HL-60/S4 treated with phorbol 12-myristate 13-acetate at 8.2 ng/mL for 4 days and 3 days (cell line): Measurements from ENCODE around the gene AFF1.
"Not testable (repeated sequence)": the region's sequence is repeated elsewhere in the genome, so short reads cannot be mapped to it uniquely, and the experiment has no call there.

Source experiments
- in situ Hi-C: fragments of 300-500 bp; cut with MboI; formaldehyde crosslinking; loops from 2 replicates; pipeline ENCODE4 v1.15.0; 2022; ENCODE audit warnings: low sequenced_read_pairs

The AFF1 gene

DNA sequence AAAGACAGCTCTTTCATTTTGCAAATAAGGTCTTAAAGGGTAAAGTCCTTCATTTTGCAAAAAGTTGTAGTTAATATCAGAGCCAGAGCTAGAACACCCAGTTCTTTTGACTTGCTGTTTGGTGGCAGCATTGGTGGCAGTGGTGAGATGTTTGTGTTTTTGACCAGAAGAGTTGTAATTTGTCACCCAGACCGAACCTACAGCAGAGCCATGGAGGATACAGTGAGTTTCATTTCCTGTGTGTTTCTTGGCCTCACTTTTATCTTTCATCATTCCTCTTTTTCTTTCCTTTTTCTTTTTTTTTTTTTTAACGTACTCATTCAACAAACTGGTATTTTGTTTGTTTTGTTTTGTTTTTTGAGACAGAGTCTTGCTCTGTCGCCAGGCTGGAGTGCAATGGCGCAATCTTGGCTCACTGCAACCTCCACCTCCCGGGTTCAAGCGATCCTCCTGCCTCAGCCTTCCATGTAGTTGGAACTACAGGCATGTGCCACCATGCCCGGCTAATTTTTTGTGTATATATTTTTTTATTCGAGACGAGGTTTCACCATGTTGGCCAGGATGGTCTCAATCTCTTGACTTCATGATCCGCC is 116.4 kb downstream of the AFF1 start:
- in situ Hi-C loops: no loop called here

DNA sequence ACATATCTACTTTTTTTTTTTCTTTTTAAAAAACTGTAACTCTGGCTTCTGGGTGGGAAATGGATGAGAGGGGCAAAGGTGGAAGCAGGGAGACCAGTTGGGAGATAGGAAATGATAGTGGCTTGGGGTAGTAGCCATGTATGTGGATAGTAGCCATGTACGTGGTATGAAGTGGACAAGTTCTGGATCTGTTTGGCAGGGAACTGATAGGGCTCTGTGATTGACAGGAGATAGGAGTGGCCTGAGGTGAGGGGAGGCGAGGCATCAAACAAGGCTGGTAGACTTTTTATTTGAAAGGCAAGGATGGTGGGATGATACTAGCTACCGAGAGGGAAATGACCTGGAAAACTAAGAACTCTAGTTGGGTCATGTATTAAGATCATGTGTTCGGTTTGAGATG is 117.8 kb downstream of the AFF1 start:
- in situ Hi-C loops: no loop called here

DNA sequence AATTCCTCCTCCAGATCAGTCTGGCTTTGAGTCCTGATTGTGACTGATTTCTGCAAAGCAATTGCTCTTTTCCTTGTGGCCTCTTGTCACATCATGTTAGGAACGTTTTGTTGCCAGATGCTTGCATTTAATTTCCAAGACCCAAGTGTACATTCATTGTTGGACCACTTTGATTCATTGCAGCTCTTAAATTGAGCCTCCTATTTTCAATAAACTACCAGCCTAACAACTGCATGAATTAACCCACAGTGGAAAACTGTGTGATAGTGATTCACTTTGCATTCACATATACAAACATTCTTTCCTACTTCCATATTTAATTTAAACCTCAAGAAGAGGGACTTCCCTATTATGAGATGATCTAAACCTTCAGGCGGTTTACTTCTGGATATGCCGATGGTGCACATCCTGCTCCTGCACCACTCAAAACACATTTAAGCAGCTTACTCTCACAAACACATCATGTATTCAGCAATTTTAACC is 118.4 kb downstream of the AFF1 start:
- in situ Hi-C loops: no loop called here

DNA sequence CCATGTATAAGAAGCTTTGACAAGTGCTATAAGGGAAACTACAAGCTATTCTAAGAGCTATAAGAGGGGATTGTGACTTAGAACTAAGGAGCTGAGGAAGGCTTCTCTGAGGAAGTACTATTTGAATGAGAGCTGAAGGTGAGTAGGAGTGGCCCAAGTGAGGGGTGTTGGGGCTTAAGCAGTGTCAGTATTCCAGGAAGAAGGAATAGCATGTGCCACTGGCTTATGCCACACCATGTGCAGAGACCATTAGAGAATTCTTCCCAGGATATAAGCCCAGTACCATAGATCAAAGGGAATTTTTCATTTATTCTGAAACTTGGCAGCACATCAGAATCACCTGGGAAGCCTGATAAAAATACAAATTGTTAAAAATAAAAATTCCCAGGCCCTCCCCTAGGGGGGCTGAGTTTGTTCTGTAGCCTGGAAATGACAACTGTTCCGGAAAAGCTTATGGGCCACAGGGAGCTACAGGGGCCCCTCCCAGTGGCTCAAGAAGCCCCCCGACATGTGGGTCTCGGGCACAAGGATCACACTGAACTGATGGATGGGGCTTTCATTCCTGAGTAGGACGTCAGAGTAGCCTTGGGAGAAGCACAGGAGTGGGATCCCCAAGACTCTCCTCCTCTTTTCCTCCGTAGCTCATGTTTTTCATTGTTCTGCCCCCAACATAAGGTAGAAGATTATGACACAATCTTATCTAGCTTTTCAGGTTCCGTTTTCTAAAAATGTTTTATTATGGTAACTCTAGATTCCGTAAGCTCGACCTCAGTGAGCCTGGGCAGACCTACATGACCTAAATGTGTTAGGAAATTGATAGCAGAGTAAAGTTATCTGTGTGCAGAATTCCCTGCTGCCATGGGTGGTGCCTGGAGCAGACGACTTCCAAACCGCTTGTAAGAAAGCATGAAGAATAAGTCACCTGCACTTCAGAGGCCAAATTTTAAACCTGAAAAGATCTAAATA is 119.3 kb downstream of the AFF1 start:
- in situ Hi-C loops: no loop called here

DNA sequence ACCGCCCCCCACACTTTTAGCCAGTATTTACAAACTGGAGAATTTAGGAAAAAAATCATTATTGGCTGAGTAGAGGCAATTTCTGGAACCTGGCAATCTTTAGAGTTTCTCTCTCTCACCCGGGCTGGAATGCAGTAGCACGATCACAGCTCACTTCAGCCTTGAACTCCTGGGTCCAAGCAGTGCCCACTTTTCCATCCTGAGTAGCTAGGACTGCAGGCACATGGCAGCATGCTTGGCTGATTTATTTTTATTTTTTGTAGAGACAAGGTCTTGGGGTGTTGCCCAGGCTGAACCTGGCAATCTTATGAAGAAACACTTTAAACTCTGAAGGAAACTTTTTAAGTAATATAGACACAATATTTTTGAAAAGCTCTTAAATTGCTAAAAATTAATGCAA is 120.1 kb downstream of the AFF1 start:
- in situ Hi-C loops: no loop called here

DNA sequence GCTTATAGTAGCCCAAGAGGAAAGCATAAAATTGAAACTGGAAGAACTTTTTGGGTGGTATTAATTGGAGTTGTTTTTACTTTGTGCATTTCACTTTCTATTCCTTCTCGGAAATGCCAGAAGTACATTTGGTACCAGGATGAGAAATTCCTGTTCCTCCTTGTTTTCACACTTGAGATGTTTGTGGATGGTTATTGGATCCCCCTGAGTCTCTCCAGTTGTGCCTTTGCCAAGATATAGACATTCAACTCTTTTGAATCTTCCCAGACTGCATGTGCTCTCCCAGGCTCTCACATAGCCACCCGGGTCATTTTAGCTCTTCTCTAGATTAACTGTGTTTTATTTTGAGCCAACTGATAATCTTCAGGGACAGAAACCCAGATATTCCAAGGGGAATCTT is 120.5 kb downstream of the AFF1 start:
- in situ Hi-C loops: no loop called here

DNA sequence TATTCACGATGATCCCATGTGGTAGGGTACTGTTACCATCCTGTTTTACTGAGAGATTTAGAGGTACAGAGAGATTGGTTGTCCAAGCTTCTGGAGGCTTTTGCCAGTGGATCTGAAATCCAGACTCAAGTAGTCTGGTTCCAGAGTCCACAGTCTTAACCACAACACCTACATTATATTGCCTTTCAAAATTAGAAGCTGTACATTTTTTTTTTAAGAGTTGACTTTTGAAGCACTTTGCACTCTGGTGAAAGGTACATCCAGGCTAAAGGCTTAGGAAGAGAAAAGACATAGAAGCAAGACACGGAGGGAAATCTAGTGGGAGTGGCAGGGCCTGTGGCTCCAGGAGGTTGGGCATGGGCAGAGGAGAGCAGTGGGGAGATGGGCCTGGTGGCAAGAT is 122.1 kb downstream of the AFF1 start:
- in situ Hi-C loops: no loop called here

DNA sequence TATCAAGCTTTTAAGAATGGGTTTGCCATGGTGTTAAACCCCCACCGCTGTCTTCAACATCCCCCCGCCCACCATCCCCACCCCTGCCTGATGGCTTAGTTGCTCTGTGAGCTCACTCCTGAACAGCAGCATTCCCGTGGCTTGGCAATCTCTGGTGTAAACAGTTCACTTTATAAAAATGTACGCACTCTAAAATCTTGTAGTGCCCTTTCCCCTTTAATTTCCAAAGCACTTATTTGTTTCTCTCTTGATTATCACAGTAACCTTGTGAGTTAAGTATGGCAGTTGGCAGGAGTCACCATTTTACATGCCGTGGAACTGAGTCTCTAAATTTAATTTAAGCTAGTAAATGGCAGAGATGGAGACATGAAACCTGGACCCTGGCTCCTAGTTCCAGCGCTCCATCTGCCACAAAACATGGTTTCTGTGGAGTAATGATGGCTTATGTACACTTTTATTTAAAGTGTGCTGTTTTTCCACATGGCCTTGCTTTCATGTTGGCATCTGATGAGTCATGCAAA is 123.1 kb downstream of the AFF1 start:
- in situ Hi-C loops: no loop called here

DNA sequence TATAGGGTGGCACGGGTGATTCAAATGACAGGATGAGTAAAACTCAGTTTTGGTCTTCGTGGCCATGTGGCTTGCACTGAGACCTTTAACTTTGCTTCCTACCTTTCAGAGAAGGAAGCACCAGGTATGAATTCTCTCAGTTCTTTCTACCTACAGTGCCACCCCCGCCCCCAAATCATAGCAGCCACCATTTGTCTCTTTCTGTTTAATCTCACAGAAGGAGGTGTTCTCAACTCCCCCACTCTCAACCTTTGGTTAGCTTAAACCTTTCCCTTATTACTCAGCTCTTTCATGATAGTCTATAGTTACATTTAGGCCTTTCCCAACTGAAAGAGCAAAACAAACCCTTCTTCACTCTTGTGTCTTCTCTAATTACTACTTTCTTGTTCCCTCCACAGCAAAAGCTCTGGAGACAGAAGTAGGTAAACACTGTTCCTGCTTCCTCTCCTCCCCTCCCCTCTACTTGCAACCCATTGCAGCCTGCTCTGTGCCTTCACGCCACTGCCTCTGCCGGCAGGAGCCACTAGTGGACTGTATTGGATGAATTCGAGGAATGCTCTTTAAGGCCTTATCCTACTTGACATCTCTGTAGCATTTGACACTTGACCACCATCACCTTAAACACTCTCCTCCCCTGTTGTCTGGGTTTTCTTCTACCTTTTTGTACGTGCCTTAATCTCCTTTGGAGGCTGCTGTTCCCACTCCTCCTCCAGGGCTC is 123.7 kb downstream of the AFF1 start:
- in situ Hi-C loops: no loop called here

DNA sequence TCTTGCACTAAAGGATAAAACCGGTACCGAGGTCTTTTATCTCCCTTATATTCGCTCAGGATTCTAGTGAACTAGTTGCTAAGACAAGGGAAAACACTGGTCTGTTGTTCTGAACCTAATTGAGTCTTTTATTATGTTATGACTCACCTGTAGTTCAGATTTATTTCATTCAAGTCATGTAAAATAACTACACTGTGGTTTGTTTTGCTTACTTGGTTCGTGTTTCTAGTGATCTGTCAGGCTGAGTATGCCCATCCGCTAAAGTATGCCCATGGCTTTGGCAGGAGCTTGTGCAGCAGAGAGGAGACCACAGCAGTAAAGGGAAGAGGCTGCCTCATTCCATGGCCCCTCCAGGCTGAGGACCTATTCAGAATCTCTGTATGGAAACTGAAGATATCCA is 126.1 kb downstream of the AFF1 start:
- in situ Hi-C loops: no loop called here

DNA sequence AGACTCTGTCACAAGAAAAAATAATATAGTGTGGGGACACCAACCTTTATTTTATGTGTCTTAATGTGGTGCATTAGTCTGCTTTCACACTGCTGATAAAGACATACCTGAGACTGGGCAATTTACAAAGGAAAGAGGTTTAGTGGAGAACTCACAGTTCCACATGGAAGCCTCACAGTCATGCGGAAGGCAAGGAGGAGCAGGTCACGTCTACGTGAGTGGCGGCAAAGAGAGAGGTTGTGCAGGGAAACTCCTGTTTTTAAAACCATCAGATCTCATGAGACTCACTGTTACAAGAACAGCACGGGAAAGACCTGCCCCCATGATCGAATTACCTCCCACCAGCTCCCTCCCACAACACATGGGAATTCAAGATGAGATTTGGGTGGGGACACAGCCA is 130.2 kb downstream of the AFF1 start:
- in situ Hi-C loops: no loop called here

DNA sequence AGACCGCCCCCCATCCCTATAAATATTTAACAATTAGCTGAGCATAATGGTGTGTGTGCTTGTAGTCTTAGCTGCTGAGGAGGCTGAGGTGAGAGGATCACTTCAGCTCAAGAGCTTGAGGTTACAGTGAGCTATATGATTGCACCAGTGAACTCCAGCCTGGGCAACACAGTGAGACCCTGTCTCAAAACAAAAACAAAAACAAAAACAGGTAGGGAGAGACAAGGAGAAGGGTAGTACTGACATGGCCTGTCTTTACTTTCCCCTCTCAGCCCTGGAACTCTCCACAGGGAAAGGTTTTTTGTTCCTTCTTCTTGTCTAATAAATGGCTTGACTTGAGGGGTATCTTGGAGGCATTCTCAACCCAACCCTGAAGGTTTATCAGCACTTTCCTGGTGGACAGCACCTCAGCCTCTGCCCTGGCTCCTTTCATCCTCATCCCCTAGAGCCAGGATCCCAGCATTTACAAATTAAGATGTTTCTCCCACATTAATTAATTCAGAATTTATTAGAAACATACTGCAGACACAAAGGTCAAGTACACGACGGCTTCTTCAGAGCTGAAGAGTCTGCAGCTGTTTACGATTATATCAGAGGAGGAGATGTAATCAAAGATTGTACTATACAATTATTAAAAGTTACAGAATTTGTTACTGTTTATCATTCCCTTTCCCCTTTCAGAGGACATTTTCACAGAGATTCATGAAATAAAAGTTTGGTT is 131.8 kb downstream of the AFF1 start:
- in situ Hi-C loops: no loop called here

DNA sequence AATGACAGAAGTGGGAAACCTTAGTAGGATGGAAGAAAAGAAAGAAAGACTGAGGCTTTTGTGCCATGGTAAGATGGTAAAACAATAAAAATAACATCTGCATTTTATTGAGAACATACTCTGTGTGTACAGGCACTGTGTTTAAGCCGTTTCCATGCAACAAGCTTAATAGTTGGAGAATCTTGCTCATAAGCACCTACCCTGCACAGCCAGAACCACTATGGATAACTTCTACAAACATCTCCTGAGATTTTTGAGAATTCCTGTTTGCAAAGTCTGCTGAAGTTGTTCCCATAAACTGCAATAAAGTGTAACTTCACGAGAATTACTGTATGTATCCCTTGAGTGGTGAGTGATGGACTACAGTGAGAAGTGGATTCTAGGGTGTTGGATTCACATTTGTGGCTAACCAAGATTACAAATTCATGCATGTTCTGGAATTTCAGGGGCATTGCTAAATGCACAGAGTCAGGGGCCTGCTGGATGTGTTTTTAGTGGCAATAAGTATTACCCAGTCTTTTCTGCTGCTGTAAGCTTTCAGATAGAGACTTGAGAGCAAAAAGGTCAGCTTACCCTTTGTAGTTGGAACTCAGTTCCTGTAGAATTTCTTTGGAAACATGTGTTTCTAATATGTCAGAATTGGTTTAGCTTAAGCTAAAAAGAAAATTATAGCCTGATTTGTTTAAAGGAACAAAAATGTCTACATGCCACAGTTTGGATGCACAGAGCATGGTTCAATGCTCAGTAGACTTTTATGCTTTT is 132.5 kb downstream of the AFF1 start:
- in situ Hi-C loops: no loop called here

DNA sequence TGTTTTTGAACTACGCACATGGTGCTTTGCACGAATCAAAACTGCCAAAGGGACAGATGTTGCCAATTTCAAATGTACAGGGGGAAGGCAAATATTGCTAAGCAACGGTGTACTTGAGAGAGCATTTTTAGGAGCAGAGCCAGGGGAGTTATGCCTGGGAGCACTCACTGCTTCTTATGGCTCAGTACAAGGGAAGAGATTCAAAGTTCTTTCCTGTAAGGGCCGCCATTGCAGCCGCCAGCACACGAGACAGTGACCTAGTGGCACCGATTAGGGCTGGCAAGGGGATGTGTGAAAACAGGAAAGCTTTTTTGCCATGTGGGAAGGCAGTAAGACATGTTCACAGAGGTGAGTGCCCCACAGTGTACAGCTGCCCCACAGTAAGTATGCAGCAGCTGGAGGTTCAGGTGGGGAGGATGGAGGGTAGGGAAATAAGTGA is 133.8 kb downstream of the AFF1 start:
- in situ Hi-C loops: no loop called here

DNA sequence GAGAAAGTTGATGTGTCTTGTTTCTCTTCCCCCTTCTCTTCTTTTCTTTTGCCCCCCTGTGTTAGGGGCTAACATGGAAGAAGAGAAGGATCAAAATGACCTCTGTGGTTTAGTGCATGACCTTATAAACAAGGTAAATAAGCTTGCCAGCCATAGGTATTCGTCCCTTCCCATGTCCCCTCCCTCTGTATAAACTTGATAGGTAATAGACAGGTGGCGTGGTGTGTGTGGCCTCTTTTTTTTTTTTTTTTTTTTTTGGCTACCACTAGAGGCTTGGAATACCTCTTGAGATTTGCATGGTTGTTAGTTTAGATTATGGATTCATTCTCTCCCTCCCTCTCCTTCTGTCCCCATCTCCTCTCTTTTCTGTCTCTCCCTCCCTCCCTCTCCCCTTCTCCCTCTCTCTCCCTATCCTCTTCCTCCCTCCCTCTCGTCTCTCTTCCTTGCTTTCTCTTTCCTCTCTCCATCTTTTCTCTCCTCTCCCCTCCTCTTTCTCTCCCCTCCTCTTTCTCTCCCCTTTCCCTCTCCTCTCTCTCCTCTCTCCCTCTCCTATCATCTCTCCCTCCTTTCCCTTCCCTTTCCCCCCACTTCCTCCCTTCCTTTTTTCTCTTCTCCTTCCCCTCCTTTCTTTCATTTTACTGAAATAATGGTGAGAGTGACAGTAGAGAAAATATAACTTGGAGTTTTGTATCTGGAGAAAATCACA is 134.4 kb downstream of the AFF1 start:
- in situ Hi-C loops: no loop called here

DNA sequence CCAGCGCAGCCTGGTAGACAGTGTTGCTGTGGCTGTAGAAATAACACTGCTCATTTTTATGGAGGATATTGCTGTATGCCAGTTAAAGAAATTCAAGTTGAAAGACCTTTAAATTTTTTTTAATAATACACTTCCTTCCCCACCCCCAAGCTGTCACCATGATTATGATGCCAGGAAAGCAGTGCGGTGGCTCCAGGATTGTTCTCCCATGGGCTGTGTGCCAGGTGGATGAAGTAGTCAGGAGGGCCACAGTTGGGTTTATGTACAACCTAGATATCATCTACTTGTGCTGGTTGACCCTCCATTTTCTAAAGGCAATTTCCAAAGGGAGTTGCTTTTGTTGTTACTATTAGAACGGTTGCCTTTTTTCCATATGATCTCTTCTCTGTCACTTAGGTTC is 136.6 kb downstream of the AFF1 start:
- in situ Hi-C loops: no loop called here

DNA sequence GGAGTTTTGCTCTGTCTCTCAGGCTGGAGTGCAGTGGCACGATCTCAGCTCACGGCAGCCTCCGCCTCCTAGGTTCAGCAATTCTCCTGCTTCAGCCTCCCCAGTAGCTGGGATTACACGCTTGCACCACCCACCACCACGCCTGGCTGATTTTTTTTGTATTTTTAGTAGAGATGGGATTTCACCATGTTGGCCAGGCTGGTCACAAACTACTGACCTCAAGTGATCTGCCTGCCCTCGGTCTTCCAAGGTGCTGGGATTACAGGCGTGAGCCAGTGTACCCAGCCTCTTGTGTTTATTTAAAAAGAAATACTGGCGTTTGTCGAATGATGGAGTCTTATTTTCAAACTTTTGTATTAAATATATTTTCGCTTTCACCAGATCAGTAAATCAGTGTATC is 137.7 kb downstream of the AFF1 start:
- in situ Hi-C loops: not testable (repeated sequence)

DNA sequence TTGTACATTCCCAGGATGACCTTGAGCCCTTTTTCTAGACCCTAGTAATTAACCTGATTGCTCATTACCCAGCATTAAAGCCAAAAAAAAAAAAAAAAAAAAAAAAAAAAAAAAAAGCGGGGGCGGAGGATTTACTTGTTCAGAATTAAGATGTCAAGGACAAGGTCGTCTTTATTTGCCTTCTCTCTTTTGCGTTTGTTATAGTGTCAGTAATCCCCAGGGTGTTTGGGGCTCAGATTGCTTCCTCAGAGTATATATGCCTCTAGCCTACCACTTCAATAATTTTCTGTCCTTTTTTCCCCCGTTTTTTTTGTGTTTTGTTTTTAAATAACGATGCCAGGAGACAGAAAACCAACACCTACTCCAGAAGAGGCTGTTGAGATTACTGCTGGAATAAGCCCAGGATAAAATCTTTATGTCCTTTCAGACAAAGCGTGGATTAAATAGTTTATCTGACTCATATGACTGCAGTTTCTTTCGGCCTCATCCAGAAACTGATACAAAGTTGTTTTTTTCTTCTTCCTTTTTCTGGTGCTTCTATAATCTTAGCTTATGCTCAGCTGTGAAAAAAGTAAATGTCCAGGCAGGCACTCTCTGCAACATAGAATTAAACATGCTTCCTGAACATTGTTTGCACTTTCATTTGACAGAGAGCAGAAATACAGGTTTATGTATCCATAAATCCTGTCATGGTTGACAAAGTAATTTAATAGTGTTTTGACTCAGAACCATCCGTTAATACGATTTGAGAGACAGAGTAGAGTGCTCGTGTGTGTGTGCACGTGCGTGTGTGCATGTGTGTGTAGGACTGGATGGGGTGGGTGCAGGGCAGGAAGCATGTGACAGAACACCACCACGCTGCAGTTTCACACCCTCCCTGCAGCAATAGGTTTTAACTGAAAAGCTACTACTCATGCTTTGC is 138.6 kb downstream of the AFF1 start:
- in situ Hi-C loops: no loop called here
